Endothelial cell (in vitro differentiated cells): ENCODE data around the gene CAPZA1. TPM values are rescaled to one million over a fixed set of nuclear protein-coding genes. Genes with fewer than 3 reads are reported as not detected.

Experiments
- DNase-seq: peaks from one replicate; pipeline ENCODE4 v3.0.0; 2021; ENCODE audit warnings: low spot score
- H3K27ac Mint-ChIP-seq: one replicate; pipeline ENCODE4 v1.8.0; 2021; ENCODE audit warnings: mixed read lengths, inconsistent platforms; ENCODE audit not compliant: unreplicated experiment
- H3K27me3 Mint-ChIP-seq: one replicate; pipeline ENCODE4 v1.8.0; 2021; ENCODE audit warnings: mild to moderate bottlenecking, moderate library complexity, mixed read lengths, inconsistent platforms; ENCODE audit not compliant: unreplicated experiment
- H3K36me3 Mint-ChIP-seq: one replicate; pipeline ENCODE4 v1.8.0; 2021; ENCODE audit warnings: mild to moderate bottlenecking, low read depth, mixed read lengths, inconsistent platforms; ENCODE audit not compliant: unreplicated experiment
- H3K4me1 Mint-ChIP-seq: one replicate; pipeline ENCODE4 v1.8.0; 2021; ENCODE audit warnings: mild to moderate bottlenecking, mixed read lengths, inconsistent platforms; ENCODE audit not compliant: unreplicated experiment
- H3K4me3 Mint-ChIP-seq: one replicate; pipeline ENCODE4 v1.8.0; 2021; ENCODE audit warnings: mild to moderate bottlenecking, mixed read lengths, inconsistent platforms; ENCODE audit not compliant: unreplicated experiment
- H3K9me3 Mint-ChIP-seq: one replicate; pipeline ENCODE4 v1.8.0; 2021; ENCODE audit warnings: mixed read lengths, inconsistent platforms; ENCODE audit not compliant: unreplicated experiment
- total RNA-seq: library from RNA; stranded (reverse); fragmentation: NEBNext Ultra II Directional; extraction: Animal tissue kit (Norgen Biotek cat#: 25700); gene quantifications from one replicate; pipeline ENCODE4 v1.2.1, GENCODE V29; 2021; ENCODE audit not compliant: unreplicated experiment
- TF ChIP-seq, protein P1 (sequence below): fragments of 200-600 bp; sonication (generic); IDR thresholded peaks from one replicate; pipeline ENCODE4 v1.5.0; 2021; ENCODE audit warnings: antibody characterized with exemption; ENCODE audit not compliant: unreplicated experiment

CAPZA1 gene
- total RNA-seq, 1 donor from 2014 or later: 137 TPM

DNA sequence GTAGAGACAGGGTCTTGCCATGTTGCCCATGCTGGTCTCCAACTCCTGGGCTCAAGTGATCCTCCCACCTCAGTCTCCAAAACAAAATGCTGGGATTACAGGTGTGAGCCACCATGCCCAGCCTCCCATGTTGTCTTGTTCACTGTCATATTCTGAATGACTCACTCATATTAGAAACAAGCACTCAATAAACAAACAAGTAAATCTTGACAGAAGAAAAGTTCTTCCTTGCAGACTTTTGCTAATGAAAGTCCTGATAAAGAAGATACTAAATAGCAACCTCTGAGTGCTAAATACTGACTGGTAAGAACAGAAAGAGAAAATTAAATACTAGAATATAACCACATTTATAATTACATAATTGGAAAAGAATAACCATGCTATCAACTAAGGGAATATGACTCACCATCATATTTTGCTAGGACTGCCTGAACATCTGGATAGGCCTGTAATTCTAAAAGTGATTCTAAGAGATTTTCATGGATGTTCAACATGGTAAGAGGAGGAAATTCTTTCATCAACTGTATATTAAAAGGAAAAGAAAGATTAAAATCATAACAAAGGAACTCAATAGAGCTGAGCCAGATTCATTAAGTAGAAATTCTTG is 37.9 kb upstream of the CAPZA1 start:
- Mint-ChIP-seq H3K27me3 (no peaks in the 10 kb centered on the region), H3K36me3 (peaks cover 1% of the 10 kb centered on the region), H3K4me1 (no peaks in the 10 kb centered on the region), H3K9me3 (no peaks in the 10 kb centered on the region), H3K27ac (no peak overlapping the region), H3K4me3 (no peak overlapping the region)
- TF ChIP-seq, protein P1, sequence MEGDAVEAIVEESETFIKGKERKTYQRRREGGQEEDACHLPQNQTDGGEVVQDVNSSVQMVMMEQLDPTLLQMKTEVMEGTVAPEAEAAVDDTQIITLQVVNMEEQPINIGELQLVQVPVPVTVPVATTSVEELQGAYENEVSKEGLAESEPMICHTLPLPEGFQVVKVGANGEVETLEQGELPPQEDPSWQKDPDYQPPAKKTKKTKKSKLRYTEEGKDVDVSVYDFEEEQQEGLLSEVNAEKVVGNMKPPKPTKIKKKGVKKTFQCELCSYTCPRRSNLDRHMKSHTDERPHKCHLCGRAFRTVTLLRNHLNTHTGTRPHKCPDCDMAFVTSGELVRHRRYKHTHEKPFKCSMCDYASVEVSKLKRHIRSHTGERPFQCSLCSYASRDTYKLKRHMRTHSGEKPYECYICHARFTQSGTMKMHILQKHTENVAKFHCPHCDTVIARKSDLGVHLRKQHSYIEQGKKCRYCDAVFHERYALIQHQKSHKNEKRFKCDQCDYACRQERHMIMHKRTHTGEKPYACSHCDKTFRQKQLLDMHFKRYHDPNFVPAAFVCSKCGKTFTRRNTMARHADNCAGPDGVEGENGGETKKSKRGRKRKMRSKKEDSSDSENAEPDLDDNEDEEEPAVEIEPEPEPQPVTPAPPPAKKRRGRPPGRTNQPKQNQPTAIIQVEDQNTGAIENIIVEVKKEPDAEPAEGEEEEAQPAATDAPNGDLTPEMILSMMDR: no peak
- DNase-seq: no peak

DNA sequence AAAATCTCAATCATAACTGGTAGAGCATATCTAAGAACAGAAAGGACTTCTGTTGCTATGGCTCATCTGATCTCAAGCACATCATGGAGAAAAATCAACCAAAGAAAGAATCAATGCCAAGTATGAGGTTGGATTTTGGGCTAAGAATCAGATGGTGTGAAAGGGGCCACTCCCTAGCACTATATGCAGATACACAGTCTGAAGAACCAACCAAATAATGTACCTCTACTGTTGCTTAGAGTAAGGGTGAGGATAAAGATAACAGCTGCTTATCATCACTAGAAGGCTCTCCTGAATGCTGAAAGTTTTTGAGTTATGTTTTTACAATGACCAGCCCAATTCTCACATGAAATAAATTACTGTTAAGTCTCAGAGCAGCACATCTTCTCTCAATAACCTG is 36.3 kb upstream of the CAPZA1 start:
- Mint-ChIP-seq H3K4me3 (no peak overlapping the region), H3K4me1 (no peaks in the 10 kb centered on the region), H3K36me3 (no peaks in the 10 kb centered on the region), H3K27ac (no peak overlapping the region), H3K9me3 (no peaks in the 10 kb centered on the region), H3K27me3 (no peaks in the 10 kb centered on the region)
- no peak for DNase-seq
- TF ChIP-seq, protein P1: no peak

DNA sequence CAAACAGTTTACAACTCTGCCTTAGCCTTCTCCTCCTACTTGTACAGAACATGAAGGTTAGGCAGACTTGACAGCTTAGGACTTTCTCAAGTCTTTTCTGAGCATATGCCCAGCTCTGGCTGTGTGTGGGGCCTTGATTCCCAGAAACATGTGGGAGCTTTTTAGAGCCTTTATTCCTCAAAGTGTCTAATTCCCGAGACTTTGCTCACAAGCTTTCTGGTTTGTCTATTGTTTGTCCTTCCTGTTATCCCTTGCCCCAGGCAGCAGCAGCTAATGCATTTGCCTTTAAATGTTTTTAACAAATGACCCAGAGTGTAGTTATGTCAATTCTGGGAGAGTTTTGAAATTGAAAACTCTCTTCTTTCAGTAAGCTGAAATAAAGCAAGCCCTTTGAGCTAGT is 29.9 kb upstream of the CAPZA1 start:
- TF ChIP-seq, protein P1: no peak
- Mint-ChIP-seq H3K4me1 (no peaks in the 10 kb centered on the region), H3K27me3 (no peaks in the 10 kb centered on the region)

DNA sequence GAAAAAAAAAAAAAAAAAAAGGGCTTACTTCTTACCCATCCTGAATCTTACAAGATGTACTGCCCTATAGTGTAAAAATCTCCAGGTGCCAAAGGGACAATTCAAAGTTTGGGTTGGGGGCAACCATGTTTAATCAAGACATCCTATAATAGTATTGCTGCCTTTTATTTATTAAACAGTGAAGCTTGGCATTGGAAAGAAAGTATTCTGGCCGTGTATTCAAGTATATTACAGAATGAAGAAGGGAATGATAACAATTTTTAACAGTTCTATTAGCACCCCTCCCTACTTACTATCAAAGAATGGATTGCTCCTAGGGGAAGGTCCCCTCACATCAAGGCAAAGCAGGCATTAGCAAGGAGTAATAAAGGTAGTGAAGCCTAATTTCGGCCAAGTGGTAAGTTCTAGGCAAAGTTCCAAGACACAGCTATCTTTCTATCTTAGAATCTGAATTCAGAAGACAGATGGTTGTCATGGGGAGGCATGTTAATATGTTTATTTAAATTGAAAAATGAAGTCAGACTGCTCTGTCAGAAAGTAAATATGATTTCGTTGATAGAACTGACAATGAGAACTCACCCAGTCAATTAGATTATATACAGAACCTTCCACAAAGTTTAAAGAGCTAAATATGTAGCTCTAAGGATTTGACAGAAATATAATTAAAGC is 25.3 kb upstream of the CAPZA1 start:
- no peaks in the 10 kb centered on the region for H3K4me1 Mint-ChIP-seq
- no peaks in the 10 kb centered on the region for H3K27me3 Mint-ChIP-seq
- H3K4me3 Mint-ChIP-seq: no peak overlapping the region
- H3K27ac Mint-ChIP-seq: no peak overlapping the region
- no peak for DNase-seq
- H3K36me3 Mint-ChIP-seq: peaks cover 14% of the 10 kb centered on the region
- TF ChIP-seq, protein P1: no peak
- H3K9me3 Mint-ChIP-seq: no peaks in the 10 kb centered on the region

More for the DNA sequence above, 29.9 kb upstream of the CAPZA1 start:
- DNase-seq: no peak
- Mint-ChIP-seq H3K9me3 (no peaks in the 10 kb centered on the region), H3K4me3 (peak overlapping the region; percentile 12), H3K36me3 (peaks cover 21% of the 10 kb centered on the region), H3K27ac (no peak overlapping the region)

DNA sequence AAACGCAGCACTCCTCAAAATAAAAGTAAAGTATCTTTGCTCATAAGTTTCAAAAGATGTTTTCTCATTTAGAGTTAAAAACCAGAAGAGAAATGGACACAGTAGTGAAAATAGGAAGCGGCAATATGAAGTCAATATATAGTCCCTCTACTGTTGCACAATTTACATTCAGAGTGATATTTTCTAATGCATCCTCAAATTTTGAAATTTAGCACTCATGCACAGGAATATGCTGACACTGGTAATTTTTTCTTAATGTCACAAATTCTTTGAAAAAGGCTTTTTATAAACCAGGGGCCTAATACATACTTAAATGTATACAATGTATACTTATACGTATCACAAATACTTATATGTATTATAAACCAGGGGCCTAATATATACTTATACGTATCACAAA is 20.2 kb upstream of the CAPZA1 start:
- H3K9me3 Mint-ChIP-seq: no peaks in the 10 kb centered on the region
- no peak overlapping the region for H3K27ac Mint-ChIP-seq
- peaks cover 7% of the 10 kb centered on the region for H3K36me3 Mint-ChIP-seq
- DNase-seq: no peak
- TF ChIP-seq, protein P1: no peak
- no peak overlapping the region for H3K4me3 Mint-ChIP-seq
- H3K4me1 Mint-ChIP-seq: no peaks in the 10 kb centered on the region
- no peaks in the 10 kb centered on the region for H3K27me3 Mint-ChIP-seq
